Tibial nerve (tissue), 3 donors: ENCODE data around the gene LRRC4C.

Experiments
- POLR2A ChIP-seq, 2 donors: fragments of 450-650 bp; IDR thresholded peaks; one replicate each; pipeline ENCODE4 v1.6.1; 2017; ENCODE audit warnings: antibody characterized with exemption in 2 of 2, mild to moderate bottlenecking in 2 of 2, moderate library complexity in 2 of 2
- TF ChIP-seq, protein P1 (sequence below), 5 experiments: fragments of 200-600 bp in 3 of 5; fragments of 450-650 bp in 2 of 5; sonication (generic) in 3 of 5; IDR thresholded peaks; one replicate each; pipeline ENCODE4 v1.5.1; 2016 to 2019; ENCODE audit warnings: antibody characterized with exemption in 5 of 5, mild to moderate bottlenecking in 3 of 5, moderate library complexity in 2 of 5

DNA sequence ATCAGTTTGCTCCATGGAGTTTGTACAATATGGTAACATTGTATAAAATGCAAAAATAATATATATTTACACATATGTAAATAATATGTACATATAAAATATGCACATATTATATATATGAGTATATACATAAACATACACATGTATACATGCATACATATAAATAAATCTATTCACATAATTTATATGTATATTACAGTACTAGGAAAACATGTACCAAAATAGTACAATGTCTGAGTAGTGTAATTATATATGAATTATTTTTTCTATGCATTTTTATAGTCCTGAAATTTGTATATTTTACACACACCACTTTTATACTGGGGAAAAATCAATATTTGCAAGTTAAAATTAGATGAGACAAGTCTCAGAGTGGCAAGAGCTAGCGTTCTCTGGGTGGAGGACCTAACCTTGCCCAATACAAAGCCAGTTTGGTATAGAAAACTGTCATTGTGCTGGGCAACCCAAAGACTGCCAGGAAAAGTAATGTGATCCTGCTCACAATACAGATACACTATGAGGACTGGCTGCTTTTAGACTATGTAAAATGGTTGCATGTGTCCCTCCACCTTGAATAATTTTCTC is 889.4 kb downstream of the LRRC4C start:
- TF ChIP-seq, protein P1, sequence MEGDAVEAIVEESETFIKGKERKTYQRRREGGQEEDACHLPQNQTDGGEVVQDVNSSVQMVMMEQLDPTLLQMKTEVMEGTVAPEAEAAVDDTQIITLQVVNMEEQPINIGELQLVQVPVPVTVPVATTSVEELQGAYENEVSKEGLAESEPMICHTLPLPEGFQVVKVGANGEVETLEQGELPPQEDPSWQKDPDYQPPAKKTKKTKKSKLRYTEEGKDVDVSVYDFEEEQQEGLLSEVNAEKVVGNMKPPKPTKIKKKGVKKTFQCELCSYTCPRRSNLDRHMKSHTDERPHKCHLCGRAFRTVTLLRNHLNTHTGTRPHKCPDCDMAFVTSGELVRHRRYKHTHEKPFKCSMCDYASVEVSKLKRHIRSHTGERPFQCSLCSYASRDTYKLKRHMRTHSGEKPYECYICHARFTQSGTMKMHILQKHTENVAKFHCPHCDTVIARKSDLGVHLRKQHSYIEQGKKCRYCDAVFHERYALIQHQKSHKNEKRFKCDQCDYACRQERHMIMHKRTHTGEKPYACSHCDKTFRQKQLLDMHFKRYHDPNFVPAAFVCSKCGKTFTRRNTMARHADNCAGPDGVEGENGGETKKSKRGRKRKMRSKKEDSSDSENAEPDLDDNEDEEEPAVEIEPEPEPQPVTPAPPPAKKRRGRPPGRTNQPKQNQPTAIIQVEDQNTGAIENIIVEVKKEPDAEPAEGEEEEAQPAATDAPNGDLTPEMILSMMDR (IDR thresholded peaks at IDR 0.05) = no peak
- no peak for TF ChIP-seq POLR2A (IDR thresholded peaks at IDR 0.05)
